ENCODE measurements around the gene ATP5F1D. TPM values are rescaled to one million over a fixed set of nuclear protein-coding genes. Genes with fewer than 3 reads are reported as not detected.

The ATP5F1D gene
- total RNA-seq, 4 donors from 2014 or later = 102 to 205 (median 137) TPM

GRCh38 chr19:1214299-1214861, 27.2 kb upstream of the ATP5F1D start:
- peaks cover 81% of the 10 kb centered on the region for H3K4me1 ChIP-seq
- no peaks in the 10 kb centered on the region for H3K9me3 ChIP-seq
- no CpG with 5 or more reads among the region's 21 CpGs for WGBS
- H3K27ac ChIP-seq = peak overlapping the region; percentile 88
- TF ChIP-seq CTCF (IDR thresholded peaks at IDR 0.05) (no peak), EP300 (IDR thresholded peaks at IDR 0.05) (no peak)
- H3K27me3 ChIP-seq = no peaks in the 10 kb centered on the region
- peak overlapping the region; percentile 29 for H3K4me3 ChIP-seq
- no peaks in the 10 kb centered on the region for H3K36me3 ChIP-seq
- no peak for DNase-seq (ENCODE audit: low spot score in 2 of 2)

GRCh38 chr19:1214862-1215731, 26.5 kb upstream of the ATP5F1D start:
- 80% methylated on average over 16 of the region's 26 CpGs for WGBS
- DNase-seq (ENCODE audit: low spot score in 2 of 2) = no peak
- H3K9me3 ChIP-seq = no peaks in the 10 kb centered on the region
- TF ChIP-seq CTCF (IDR thresholded peaks at IDR 0.05) = no peak
- no peak for TF ChIP-seq POLR2A (IDR thresholded peaks at IDR 0.05)
- no peak for TF ChIP-seq EP300 (IDR thresholded peaks at IDR 0.05)
- TF ChIP-seq POLR2AphosphoS5 (IDR thresholded peaks at IDR 0.05) = no peak
- peak overlapping the region; percentile 88 for H3K27ac ChIP-seq
- no peaks in the 10 kb centered on the region for H3K27me3 ChIP-seq
- peaks cover 1% of the 10 kb centered on the region for H3K36me3 ChIP-seq
- H3K4me3 ChIP-seq = peak overlapping the region; percentile 29
- H3K4me1 ChIP-seq = peaks cover 74% of the 10 kb centered on the region

- H3K36me3 ChIP-seq = peaks cover 18% of the 10 kb centered on the region
- 72% methylated on average over 12 of the region's 12 CpGs for WGBS
- peaks cover 58% of the 10 kb centered on the region for H3K4me1 ChIP-seq
- TF ChIP-seq POLR2AphosphoS5 (IDR thresholded peaks at IDR 0.05) = no peak
- no peak for TF ChIP-seq POLR2A (IDR thresholded peaks at IDR 0.05)
- DNase-seq (ENCODE audit: low spot score in 2 of 2) = no peak
- no peak overlapping the region for H3K27ac ChIP-seq
- no peak overlapping the region for H3K4me3 ChIP-seq
- no peaks in the 10 kb centered on the region for H3K9me3 ChIP-seq
- no peaks in the 10 kb centered on the region for H3K27me3 ChIP-seq
Measured at GRCh38 chr19:1216756-1217155, 24.8 kb upstream of the ATP5F1D start.

- no peak for TF ChIP-seq CTCF (IDR thresholded peaks at IDR 0.05)
- no peak for TF ChIP-seq POLR2AphosphoS5 (IDR thresholded peaks at IDR 0.05)
- TF ChIP-seq EP300 (IDR thresholded peaks at IDR 0.05) = no peak
- TF ChIP-seq POLR2A (IDR thresholded peaks at IDR 0.05) = no peak
- H3K4me3 ChIP-seq = no peak overlapping the region
- H3K27me3 ChIP-seq = no peaks in the 10 kb centered on the region
- peaks cover 53% of the 10 kb centered on the region for H3K4me1 ChIP-seq
- no peak overlapping the region for H3K27ac ChIP-seq
- 70% methylated on average over 8 of the region's 15 CpGs for WGBS
- H3K36me3 ChIP-seq = peaks cover 24% of the 10 kb centered on the region
- no peaks in the 10 kb centered on the region for H3K9me3 ChIP-seq
- no peak for DNase-seq (ENCODE audit: low spot score in 2 of 2)
Measured at GRCh38 chr19:1217366-1217765, 24.2 kb upstream of the ATP5F1D start.

GRCh38 chr19:1218751-1219567, 22.6 kb upstream of the ATP5F1D start:
- Histone ChIP-seq H3K4me3 (no peak overlapping the region), H3K27me3 (no peaks in the 10 kb centered on the region), H3K36me3 (peaks cover 40% of the 10 kb centered on the region), H3K27ac (peak overlapping the region; percentile 2), H3K4me1 (peaks cover 42% of the 10 kb centered on the region), H3K9me3 (no peaks in the 10 kb centered on the region)
- WGBS = 87% methylated on average over 19 of the region's 37 CpGs
- TF ChIP-seq POLR2AphosphoS5 (IDR thresholded peaks at IDR 0.05) = no peak
- TF ChIP-seq EP300 (IDR thresholded peaks at IDR 0.05) = no peak
- no peak for TF ChIP-seq POLR2A (IDR thresholded peaks at IDR 0.05)
- no peak for DNase-seq (ENCODE audit: low spot score in 2 of 2)

Data from suprapubic skin (tissue), 4 donors.